Bone marrow (tissue), 2 donors: Measurements from ENCODE around the gene MYO15B.

ENCODE experiments used
- DNase-seq, 2 donors: peaks; one replicate each; lab custom pipeline; 2025; lab: John Stamatoyannopoulos, UW

The MYO15B gene

DNA sequence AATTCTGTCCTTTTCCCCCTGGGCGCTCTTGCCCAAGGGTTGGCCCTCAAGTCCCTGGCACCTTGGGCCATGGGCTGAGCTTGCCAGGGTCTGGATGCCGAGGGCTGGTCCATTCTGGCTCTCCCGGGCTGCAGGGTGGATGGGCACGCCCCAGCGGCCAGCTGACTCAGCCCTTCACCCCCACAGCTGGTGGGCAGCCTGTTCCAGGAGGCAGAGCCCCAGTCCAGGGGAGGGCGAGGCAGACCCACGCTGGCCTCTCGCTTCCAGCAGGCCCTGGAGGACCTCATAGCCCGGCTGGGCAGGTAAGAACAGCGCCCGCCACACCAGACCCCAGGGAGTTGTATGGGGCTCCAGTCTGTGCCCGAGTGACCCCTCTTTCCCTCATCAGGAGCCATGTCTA lies 15.0 kb downstream of the MYO15B start:
- DNase-seq = no peak

DNA sequence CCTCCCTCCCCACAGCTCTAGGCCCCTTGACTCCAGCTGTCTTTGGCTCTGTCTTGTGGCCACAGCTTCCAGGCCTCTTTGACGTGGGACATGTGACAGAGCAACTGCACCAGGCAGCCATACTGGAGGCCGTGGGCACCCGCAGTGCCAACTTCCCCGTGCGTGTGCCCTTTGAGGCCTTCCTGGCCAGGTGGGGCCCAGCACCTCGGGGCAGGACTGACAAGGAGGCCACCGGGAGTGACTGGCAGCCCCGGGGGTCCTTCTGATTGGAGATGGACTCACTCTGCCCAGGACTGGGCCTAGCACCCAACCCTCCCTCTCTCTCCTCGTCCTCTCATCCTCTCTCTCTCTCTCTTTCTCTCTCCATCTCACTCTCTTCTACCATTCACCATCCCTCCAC lies 15.5 kb downstream of the MYO15B start:
- no peak for DNase-seq

DNA sequence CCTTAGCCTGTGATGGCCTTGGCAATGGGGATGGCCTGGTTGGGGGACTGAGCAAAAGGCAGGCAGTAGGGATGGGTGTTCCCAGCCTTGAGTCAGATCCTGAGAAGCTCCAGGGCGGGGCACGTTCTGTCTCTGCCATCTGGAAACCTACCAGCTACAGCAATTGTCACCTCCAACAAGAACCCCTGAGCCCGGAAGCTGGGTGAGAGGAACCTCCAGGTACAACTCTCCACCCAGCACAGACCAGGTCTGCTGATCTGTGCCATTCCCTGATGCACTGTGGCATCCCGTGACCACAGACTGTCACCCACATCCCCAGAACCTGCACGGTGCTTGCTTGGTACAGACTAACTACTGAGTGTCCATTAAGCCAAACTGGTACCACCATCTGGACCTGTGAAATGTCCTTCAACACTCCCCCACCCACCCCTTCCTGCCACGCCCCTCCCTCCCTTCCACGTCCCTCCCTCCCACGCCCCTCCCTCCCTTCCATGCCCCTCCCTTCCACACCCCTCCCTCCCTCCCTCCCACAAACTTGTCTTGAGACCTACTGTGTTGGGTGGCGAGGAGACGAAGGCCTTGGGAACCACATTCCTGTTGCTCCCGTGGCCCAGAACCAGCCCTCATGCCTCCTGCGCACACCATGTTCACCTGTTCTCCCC lies 16.6 kb downstream of the MYO15B start:
- no peak for DNase-seq

DNA sequence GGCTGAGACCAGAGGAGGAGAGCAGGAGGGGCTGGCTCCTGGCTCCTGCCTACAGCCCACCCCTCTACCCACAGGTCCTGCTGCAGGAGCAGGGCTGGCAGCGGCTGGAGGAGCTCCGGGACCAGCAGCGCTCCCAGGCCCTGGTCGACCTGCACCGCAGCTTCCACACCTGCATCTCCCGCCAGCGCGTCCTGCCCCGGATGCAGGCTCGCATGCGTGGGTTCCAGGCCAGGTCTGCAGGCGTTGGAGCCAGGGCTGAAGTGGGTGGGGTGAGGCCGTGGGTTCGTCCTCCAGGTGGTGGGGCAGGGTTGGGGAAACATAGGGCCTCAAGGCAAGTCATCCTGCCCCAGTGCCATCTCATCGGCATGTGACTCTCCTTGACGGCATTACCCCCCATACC lies 18.2 kb downstream of the MYO15B start:
- no peak for DNase-seq

DNA sequence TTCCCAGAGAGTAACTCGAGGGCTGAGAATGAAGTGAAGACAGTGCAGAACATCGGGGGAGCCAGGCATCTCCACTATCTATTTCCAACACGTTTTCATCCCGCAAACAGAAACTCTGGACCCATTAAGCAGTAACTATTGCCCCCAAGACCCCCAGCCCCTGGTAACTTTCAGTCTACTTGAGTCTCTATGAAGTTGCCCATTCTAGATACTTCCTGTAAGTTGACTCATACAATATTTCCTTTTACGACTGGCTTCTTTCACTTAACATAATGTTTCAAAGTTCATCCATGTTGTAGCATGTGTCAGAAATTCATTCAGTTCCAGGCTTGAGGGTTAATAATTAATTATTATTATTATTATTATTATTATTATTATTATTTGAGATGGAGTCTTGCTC lies 19.5 kb downstream of the MYO15B start:
- no peak for DNase-seq

DNA sequence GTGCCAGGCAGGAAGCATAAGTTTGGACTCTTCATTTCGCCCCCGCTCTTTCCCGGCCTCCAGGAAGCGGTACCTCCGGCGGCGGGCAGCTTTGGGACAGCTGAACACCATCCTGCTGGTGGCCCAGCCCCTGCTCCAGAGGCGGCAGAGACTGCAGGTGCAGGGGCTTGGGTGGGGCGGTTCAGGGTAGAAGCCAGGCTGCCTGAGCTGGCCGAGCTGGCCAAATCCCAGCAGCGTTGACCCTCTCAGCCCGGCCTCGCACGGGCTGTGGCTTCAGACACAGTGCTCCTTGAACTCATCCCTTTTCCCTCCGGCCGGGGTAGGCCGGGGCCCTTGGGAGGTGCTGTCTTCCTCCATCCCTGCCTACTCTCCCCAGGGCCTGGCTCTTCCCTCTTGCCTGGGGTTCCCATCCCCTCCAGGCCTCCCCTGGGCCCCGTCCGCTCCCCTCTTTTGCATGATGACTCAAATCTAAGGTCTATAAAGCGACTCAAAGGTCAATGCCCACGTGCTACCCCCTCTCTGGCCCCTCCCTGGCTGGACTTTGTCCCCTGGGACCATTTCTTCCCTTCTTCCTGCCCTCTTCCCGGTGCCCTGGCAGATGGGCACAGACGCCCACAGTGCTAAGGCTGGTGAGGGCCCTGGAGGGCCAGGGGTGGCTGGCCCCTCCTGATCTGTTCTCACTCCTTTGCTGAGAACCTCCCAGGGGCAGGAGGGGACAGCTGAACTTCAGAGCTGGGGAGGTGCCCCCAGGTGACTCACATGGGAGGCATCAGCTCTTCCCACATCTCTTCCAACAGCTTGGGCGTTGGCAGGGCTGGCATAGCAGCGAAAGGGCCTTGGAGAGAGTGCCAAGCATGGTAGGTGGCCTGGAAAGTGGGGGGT lies 22.7 kb downstream of the MYO15B start:
- DNase-seq = no peak

DNA sequence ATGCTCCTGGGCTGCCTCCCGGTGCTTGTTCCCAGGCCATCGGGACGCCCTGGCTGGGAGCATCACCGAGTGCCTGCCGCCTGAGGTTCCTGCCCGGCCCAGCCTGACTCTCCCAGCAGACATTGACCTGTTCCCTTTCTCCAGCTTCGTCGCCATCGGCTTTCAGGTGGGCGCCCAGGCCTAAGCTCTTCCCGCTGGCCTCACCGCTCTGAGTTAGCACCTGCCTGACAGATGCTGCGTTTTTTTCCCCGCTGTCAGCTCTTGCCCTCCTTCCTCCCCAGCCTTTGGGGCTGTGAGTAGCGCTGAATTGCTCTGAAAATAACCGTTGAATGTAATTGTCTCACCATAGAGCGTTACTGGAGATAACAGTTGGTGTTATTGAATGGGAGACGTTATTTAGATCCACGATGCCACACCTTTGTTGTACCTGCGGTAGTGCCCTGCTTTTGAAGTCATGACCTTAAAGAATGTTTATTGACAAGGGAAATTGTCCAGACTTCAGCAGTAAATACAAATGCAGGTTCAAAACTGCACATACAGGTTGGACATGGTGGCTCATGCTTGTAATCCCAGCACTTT lies 24.3 kb downstream of the MYO15B start:
- no peak for DNase-seq

DNA sequence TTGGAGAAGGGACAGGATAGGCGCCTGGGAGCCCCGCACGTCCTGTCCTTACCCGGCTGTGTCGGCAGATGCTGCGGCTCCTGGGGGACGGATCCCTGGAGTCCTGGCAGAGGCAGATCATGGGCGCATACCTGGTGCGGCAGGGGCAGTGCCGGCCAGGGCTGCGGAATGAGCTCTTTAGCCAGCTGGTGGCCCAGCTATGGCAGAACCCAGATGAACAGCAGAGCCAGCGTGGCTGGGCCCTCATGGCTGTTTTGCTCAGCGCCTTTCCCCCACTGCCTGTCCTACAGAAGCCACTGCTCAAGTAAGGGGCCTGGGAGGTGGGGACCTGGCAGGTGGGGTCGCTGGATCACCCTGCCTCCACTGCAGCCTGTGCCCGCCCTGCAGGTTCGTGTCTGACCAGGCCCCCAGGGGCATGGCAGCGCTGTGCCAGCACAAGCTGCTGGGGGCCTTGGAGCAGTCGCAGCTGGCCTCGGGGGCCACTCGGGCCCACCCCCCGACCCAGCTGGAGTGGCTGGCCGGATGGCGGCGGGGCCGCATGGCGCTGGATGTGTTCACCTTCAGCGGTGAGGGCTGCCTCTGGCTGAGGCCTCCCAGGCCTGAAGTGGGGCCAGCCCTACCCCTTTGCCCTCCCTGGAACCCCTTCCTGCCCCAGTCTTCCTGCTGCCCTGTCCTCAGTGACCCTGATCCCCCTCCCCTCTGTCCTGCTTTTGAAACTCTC lies 25.5 kb downstream of the MYO15B start:
- DNase-seq = no peak

DNA sequence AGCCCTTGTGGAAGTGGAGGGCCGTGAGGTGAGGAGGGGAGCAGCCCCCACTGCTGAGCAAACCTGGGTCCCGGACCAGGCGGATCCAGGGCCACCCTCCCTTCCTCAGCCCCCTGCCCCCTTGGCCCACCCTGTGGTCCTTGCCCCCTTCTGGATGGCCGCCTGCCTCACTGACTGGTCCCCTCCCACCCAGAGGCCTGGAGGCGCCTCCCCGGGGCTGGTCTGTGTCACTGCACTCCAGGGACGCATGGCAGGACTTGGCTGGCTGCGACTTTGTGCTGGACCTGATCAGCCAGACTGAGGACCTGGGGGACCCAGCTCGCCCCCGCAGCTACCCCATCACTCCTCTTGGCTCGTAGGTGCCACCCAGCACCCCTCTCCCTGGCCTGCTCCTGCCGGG lies 26.4 kb downstream of the MYO15B start:
- no peak for DNase-seq

DNA sequence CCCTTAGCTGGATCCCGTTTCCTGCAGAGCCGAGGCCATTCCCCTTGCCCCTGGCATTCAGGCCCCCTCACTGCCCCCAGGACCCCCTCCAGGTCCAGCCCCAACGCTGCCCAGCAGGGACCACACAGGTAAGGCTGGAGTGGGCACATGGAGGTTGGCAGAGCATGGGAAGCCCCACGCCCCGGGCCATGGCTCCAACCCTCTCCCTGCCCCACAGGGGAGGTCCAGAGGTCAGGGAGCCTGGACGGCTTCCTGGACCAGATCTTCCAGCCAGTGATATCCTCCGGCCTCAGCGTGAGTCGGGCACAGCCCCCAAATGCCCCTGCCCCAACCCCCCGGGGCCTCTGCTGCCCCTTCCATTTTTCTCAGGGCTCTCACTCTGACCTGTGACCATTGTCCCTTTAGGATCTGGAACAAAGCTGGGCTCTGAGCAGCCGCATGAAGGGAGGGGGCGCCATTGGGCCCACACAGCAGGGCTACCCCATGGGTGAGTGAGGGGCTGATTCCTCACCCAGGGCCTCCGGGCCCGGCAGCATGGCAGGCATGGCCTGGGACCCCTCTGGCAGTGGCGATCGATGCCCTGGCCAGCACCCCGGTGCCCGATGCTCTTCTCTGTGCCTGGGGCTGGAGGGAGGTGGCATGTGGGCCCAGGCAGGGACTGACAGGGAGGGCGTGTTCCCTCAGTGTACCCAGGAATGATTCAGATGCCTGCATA lies 27.1 kb downstream of the MYO15B start:
- no peak for DNase-seq

DNA sequence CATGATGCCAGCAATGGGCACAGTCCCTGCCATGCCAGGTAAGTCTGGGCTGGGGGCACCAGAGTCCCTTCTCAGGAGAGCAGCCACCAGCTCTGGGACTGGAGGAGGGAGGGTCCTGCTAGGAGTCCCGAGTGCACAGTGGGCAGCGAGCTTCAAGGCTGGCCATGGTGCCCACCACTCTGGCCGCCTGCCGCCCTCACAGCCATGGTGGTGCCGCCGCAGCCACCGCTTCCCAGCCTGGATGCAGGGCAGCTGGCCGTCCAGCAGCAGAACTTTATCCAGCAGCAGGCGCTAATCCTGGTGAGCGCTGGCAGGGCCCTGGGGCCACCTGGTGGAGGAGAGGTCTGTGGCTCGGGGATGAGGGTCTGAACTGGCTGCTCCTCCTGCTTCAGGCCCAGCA lies 27.7 kb downstream of the MYO15B start:
- no peak for DNase-seq

DNA sequence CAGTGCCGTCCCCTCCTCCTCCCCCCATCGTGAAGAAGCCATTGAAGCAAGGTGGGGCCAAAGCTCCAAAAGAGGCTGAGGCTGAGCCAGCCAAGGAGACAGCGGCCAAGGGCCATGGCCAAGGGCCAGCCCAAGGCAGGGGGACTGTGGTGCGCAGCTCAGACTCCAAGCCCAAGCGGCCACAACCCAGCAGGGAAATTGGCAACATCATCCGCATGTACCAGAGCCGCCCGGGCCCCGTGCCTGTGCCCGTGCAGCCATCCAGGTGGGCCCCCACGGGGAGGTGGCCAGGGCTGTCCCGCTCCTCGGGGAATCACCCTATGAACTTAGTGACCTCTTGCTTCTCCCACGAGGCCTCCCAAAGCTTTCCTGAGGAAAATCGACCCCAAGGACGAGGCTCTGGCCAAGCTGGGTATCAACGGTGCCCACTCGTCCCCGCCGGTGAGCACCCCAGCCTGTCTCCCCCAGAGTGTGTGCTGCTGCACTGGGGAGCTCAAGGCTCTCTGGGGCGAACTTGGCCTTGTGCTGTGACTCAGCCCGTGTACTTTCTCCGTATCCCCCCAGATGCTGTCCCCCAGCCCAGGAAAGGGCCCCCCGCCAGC lies 29.0 kb downstream of the MYO15B start:
- no peak for DNase-seq

DNA sequence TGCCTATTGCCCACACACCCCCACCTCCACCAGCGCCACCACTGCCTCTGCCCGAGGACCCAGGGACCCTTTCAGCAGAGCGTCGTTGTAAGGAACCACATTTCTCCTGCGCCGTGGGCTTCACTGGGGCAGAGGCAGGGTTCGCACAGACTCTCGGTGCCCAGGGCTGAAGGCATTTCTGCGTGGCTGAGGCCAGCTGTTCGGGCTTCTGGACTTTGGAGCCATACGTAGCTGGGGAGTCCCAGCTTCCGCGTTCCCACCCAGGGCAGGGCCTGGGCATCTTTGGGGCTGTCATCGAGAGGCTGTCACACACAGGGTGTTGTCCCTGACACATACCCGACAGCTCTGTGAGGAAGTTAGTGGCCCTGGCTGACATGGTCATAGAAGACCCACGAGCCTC lies 29.6 kb downstream of the MYO15B start:
- no peak for DNase-seq

DNA sequence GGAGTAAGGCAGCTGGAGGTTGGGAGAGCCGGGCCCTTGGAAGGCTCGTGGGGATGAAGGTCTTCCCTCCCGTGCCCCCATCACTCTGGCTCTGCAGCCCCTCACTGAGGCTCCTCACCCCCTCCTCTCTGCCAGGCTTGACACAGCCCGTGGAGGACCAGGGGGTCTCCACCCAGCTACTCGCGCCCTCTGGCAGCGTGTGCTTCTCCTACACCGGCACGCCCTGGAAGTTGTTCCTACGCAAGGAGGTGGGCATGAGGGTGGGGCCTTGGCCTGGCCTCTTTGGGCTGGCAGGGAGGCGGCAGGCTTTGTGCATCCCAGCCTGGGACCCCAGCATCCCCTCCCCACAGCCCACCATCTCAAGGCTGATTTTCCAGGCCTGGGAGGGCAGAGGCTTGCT lies 30.1 kb downstream of the MYO15B start:
- no peak for DNase-seq

DNA sequence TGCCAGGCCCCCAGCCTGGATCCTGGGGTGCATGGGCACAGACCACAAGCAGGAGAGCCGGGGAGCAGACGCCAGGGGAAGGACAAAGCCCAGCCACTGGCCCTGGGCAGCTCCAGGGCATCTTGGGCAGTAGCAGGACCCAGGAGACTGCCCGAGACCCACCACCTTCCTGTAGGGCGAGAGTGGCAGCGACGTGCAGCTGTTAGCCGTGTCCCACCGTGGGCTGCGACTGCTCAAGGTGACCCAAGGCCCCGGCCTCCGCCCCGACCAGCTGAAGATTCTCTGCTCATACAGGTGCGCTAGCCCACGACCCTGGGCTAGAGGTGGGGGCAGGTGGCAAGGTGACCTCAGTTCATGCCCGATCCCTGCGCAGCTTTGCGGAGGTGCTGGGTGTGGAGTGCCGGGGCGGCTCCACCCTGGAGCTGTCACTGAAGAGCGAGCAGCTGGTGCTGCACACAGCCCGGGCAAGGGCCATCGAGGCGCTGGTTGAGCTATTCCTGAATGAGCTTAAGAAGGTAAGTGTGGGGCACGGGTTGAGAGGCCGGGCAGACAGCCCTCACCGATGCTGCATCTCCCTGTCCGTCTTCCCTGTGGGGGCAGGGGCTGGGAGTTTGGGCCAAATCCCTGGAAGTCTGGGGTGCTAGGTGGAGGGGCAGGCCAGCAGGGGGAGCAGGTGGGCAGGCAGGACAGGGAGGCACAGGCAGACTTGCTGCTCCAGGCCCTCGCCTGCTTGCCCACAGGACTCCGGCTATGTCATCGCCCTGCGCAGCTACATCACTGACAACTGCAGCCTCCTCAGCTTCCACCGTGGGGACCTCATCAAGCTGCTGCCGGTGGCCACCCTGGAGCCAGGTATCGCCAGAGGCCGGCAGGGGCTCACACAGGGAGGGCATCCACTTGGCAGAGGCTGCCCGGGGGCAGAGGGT lies 32.2 kb downstream of the MYO15B start:
- DNase-seq = no peak

DNA sequence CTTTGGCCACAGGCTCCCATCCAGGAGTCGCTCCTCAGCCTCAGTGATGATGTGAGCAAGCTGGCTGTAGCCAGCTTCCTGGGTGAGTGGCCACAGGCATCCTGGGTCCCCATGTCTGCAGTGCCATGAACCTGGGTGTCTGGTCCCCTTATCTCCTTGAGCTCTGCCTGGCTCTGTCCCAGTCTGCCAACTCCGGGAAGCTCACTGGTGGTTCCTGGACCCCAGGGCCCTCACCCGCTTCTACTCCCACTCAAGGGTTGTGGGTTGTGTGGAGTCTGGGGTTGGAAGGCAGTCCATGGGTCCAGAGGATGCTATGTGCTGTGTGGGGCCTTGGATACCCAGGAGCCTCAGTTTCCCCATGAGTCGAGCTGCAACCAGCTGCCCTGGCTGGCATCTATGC lies 33.9 kb downstream of the MYO15B start:
- DNase-seq = no peak

DNA sequence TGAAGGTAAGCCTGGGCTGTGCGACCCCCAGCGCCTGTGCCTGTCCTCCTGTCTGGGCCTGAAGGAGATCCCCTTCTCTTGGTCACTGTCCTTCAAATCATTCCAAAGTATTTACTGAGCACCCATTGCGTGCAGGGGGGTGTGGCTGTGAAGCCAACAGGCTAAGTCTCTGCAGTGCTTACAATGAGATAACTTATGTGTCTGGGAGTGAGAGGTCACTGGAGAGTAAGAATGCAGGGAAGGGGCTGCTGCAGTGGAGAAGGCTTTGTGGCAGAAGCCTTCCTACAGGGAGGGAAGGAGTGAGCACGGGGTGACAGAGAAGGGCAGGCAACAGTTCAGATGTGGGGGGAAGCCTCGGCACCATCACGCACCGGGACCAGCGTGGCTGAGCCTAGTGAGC lies 34.5 kb downstream of the MYO15B start:
- DNase-seq = no peak

DNA sequence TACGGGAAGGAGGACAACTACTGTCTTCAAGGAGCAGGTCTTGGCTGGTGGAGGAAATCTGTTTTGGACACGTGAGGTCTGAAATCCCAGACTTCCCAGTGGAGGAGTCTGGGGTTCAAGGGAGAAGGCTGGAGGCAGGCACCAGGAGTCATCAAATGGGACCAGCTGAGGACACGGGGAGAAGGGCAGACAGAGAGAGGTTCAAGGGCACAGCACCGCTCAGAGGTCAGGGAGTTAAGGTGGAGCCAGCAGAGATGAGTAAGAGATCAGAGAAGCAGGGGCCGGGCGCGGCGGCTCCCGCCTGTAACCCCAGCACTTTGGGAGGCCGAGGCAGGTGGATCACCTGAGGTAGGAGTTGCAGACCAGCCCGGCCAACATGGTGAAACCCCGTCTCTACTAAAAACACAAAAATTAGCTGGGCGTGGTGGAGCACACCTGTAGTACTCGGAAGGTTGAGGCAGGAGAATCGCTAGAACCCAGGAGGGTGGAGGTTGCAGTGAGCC lies 35.2 kb downstream of the MYO15B start:
- DNase-seq = no peak

DNA sequence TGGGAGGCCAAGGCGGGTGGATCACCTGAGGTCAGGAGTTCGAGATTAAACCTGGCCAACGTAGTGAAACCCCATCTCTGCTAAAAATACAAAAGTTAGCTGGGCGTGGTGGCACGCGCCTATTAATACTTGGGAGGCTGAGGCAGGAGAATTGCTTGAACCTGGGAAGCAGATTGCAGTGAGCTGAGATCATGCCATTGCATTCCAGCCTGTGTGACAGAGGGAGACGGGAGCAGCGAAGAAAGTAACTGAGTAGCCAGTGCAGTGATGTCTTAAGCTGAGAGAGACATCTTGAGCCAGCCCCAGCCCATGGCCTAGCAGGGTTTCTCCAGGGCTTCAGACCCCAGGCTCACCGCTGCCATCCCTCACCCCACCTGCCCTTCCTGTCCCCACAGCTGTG lies 35.8 kb downstream of the MYO15B start:
- no peak for DNase-seq

DNA sequence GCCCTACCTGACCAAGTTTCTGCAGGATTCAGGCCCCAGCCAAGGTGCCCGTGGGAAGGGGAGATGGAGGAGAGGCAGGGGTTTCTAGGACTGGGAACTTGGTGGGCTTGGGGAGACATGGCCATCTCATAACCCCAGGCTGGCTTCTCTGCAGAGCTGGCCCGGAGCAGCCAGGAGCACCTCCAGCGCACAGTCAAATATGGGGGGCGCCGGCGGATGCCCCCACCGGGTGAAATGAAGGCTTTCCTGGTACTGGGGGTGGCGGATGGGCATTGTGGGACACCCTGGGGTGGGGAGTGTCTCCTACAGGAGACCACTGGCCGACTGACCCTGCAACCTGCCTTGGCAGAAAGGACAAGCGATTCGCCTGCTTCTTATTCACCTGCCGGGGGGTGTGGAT lies 36.4 kb downstream of the MYO15B start:
- DNase-seq = no peak
